SU-DHL-6 (cell line): Measurements from ENCODE around the gene HSF2BP.

Source experiments
- EZH2phosphoT487 ChIP-seq: fragments of 200-600 bp; sonication (generic), shearing (Covaris generic); conservative IDR thresholded peaks from 2 replicates; pipeline ENCODE4 v1.6.1; 2018; ENCODE audit warnings: mild to moderate bottlenecking, antibody characterized with exemption, low read length, moderate library complexity, mixed read lengths
- TF ChIP-seq, protein P1 (sequence below): fragments of 200-600 bp; sonication (generic); IDR thresholded peaks from one replicate; pipeline ENCODE4 v1.5.1; 2017; ENCODE audit warnings: antibody characterized with exemption, mild to moderate bottlenecking, low read length, moderate library complexity; ENCODE audit not compliant: insufficient read depth, poor library complexity, severe bottlenecking

DNA sequence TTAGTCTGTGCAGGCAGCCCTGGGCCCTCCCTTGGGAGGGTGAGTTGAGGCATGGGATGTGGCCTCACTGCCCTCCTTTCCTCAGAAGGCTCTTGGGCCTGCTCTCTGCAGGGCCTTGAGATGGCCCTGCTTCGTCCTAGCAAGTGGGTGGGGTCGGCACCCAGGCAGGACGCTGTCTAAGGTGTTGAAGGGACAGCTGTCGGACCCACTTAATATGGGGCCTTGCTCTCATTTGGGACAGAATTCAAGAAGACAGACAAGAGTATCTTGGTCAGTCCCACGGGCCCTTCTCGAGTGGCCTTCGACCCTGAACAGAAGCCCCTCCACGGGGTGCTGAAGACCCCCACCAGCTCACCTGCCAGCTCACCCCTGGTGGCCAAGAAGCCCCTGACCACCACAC is 33.7 kb upstream of the HSF2BP start:
- TF ChIP-seq, protein P1, sequence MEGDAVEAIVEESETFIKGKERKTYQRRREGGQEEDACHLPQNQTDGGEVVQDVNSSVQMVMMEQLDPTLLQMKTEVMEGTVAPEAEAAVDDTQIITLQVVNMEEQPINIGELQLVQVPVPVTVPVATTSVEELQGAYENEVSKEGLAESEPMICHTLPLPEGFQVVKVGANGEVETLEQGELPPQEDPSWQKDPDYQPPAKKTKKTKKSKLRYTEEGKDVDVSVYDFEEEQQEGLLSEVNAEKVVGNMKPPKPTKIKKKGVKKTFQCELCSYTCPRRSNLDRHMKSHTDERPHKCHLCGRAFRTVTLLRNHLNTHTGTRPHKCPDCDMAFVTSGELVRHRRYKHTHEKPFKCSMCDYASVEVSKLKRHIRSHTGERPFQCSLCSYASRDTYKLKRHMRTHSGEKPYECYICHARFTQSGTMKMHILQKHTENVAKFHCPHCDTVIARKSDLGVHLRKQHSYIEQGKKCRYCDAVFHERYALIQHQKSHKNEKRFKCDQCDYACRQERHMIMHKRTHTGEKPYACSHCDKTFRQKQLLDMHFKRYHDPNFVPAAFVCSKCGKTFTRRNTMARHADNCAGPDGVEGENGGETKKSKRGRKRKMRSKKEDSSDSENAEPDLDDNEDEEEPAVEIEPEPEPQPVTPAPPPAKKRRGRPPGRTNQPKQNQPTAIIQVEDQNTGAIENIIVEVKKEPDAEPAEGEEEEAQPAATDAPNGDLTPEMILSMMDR: no peak
- TF ChIP-seq EZH2phosphoT487: no peak
